ENCODE measurements around the gene PPP5C.

PPP5C gene

GRCh38 chr19:46380690-46381089 is 33.8 kb downstream of the PPP5C start:
- no CpG with 5 or more reads among the region's 2 CpGs for WGBS (ENCODE audit: extremely low coverage, insufficient coverage, insufficient read length)
- H2AFZ ChIP-seq (ENCODE audit: insufficient read depth, low read length, poor library complexity): no peak overlapping the region

GRCh38 chr19:46381346-46381745 is 34.5 kb downstream of the PPP5C start:
- Histone ChIP-seq H3K9me3 (ENCODE audit: insufficient read depth, low read depth, low read length) (peaks cover 2% of the 10 kb centered on the region), H4K91ac (ENCODE audit: low read depth, low read length) (no peak overlapping the region), H3K79me2 (ENCODE audit: control insufficient read depth, insufficient read depth, low read length, poor library complexity) (no peaks in the 10 kb centered on the region), H2BK5ac (ENCODE audit: low read depth, low read length, poor library complexity) (no peak overlapping the region), H3K27me3 (ENCODE audit: insufficient read depth, low read length) (no peaks in the 10 kb centered on the region), H3K4me3 (ENCODE audit: low read depth, low read length) (no peak overlapping the region), H4K8ac (ENCODE audit: low read depth, low read length) (no peak overlapping the region), H2BK120ac (ENCODE audit: insufficient read depth, low read length, poor library complexity) (no peak overlapping the region), H3K18ac (ENCODE audit: low read length) (no peak overlapping the region), H4K12ac (ENCODE audit: low read depth, low read length) (no peak overlapping the region), H2AK5ac (ENCODE audit: low read length) (no peak overlapping the region), H3K27ac (ENCODE audit: low read depth, low read length) (no peak overlapping the region), H3K4ac (ENCODE audit: low read depth, low read length) (no peak overlapping the region), H2BK12ac (ENCODE audit: low read length) (no peak overlapping the region), H3K9ac (ENCODE audit: low read length) (no peak overlapping the region), H3K14ac (ENCODE audit: low read length) (no peak overlapping the region), H3K4me1 (ENCODE audit: control insufficient read depth in 1 of 2, insufficient read depth in 2 of 2, low read length in 2 of 2) (no peaks in the 10 kb centered on the region), H2AFZ (ENCODE audit: insufficient read depth, low read length, poor library complexity) (no peak overlapping the region), H3K4me2 (ENCODE audit: low read length) (no peak overlapping the region), H3K79me1 (ENCODE audit: low read length) (no peaks in the 10 kb centered on the region), H3K23ac (ENCODE audit: low read length) (no peak overlapping the region), H3K36me3 (ENCODE audit: control insufficient read depth in 1 of 2, insufficient read depth in 2 of 2, low read length in 2 of 2) (peaks cover 35 to 51% of the 10 kb centered on the region in 2 experiments)
- WGBS (ENCODE audit: extremely low coverage, insufficient coverage, insufficient read length): no CpG with 5 or more reads among the region's 2 CpGs
- no peak for DNase-seq

More at GRCh38 chr19:46380690-46381089, 33.8 kb downstream of the PPP5C start:
- no peak overlapping the region for H3K4me3 ChIP-seq (ENCODE audit: low read depth, low read length)
- H3K9me3 ChIP-seq (ENCODE audit: insufficient read depth, low read depth, low read length): peaks cover 2% of the 10 kb centered on the region
- no peak overlapping the region for H3K18ac ChIP-seq (ENCODE audit: low read length)
- no peak overlapping the region for H2AK5ac ChIP-seq (ENCODE audit: low read length)
- peaks cover 35 to 52% of the 10 kb centered on the region in 2 experiments for H3K36me3 ChIP-seq (ENCODE audit: control insufficient read depth in 1 of 2, insufficient read depth in 2 of 2, low read length in 2 of 2)
- no peaks in the 10 kb centered on the region for H3K79me2 ChIP-seq (ENCODE audit: control insufficient read depth, insufficient read depth, low read length, poor library complexity)
- H3K27ac ChIP-seq (ENCODE audit: low read depth, low read length): no peak overlapping the region
- H3K23ac ChIP-seq (ENCODE audit: low read length): no peak overlapping the region
- H4K12ac ChIP-seq (ENCODE audit: low read depth, low read length): no peak overlapping the region
- no peaks in the 10 kb centered on the region for H3K79me1 ChIP-seq (ENCODE audit: low read length)
- H4K8ac ChIP-seq (ENCODE audit: low read depth, low read length): no peak overlapping the region
- no peak for DNase-seq
- no peak overlapping the region for H3K4me2 ChIP-seq (ENCODE audit: low read length)
- no peak overlapping the region for H3K9ac ChIP-seq (ENCODE audit: low read length)
- H3K14ac ChIP-seq (ENCODE audit: low read length): no peak overlapping the region
- H3K4me1 ChIP-seq (ENCODE audit: control insufficient read depth in 1 of 2, insufficient read depth in 2 of 2, low read length in 2 of 2): no peaks in the 10 kb centered on the region
- no peak overlapping the region for H3K4ac ChIP-seq (ENCODE audit: low read depth, low read length)
- H3K27me3 ChIP-seq (ENCODE audit: insufficient read depth, low read length): no peaks in the 10 kb centered on the region
- H2BK12ac ChIP-seq (ENCODE audit: low read length): no peak overlapping the region
- H2BK5ac ChIP-seq (ENCODE audit: low read depth, low read length, poor library complexity): no peak overlapping the region
- no peak overlapping the region for H2BK120ac ChIP-seq (ENCODE audit: insufficient read depth, low read length, poor library complexity)
- H4K91ac ChIP-seq (ENCODE audit: low read depth, low read length): no peak overlapping the region

- no peaks in the 10 kb centered on the region for H3K9me3 ChIP-seq (ENCODE audit: insufficient read depth, low read depth, low read length)
- no peak overlapping the region for H2BK120ac ChIP-seq (ENCODE audit: insufficient read depth, low read length, poor library complexity)
- no CpG with 5 or more reads among the region's 15 CpGs for WGBS (ENCODE audit: extremely low coverage, insufficient coverage, insufficient read length)
- no peak overlapping the region for H4K91ac ChIP-seq (ENCODE audit: low read depth, low read length)
- H3K36me3 ChIP-seq (ENCODE audit: control insufficient read depth in 1 of 2, insufficient read depth in 2 of 2, low read length in 2 of 2): peaks cover 32 to 51% of the 10 kb centered on the region in 2 experiments
- H3K4ac ChIP-seq (ENCODE audit: low read depth, low read length): no peak overlapping the region
- no peak overlapping the region for H4K8ac ChIP-seq (ENCODE audit: low read depth, low read length)
- no peaks in the 10 kb centered on the region for H3K27me3 ChIP-seq (ENCODE audit: insufficient read depth, low read length)
- H2AK5ac ChIP-seq (ENCODE audit: low read length): no peak overlapping the region
- H3K27ac ChIP-seq (ENCODE audit: low read depth, low read length): no peak overlapping the region
- no peak overlapping the region for H3K4me3 ChIP-seq (ENCODE audit: low read depth, low read length)
- H3K18ac ChIP-seq (ENCODE audit: low read length): no peak overlapping the region
- H2BK12ac ChIP-seq (ENCODE audit: low read length): no peak overlapping the region
- H3K4me1 ChIP-seq (ENCODE audit: control insufficient read depth in 1 of 2, insufficient read depth in 2 of 2, low read length in 2 of 2): no peaks in the 10 kb centered on the region
- no peaks in the 10 kb centered on the region for H3K79me1 ChIP-seq (ENCODE audit: low read length)
- H2AFZ ChIP-seq (ENCODE audit: insufficient read depth, low read length, poor library complexity): no peak overlapping the region
- no peak overlapping the region for H4K12ac ChIP-seq (ENCODE audit: low read depth, low read length)
- no peak overlapping the region for H3K4me2 ChIP-seq (ENCODE audit: low read length)
- no peaks in the 10 kb centered on the region for H3K79me2 ChIP-seq (ENCODE audit: control insufficient read depth, insufficient read depth, low read length, poor library complexity)
- DNase-seq: no peak
- no peak overlapping the region for H3K14ac ChIP-seq (ENCODE audit: low read length)
- no peak overlapping the region for H3K9ac ChIP-seq (ENCODE audit: low read length)
- no peak overlapping the region for H2BK5ac ChIP-seq (ENCODE audit: low read depth, low read length, poor library complexity)
- H3K23ac ChIP-seq (ENCODE audit: low read length): no peak overlapping the region
Observed at GRCh38 chr19:46381756-46382345, 35.0 kb downstream of the PPP5C start.

GRCh38 chr19:46383171-46383815 is 36.4 kb downstream of the PPP5C start:
- WGBS (ENCODE audit: extremely low coverage, insufficient coverage, insufficient read length): no CpG with 5 or more reads among the region's 23 CpGs
- Histone ChIP-seq H3K4me2 (ENCODE audit: low read length) (no peak overlapping the region), H3K23ac (ENCODE audit: low read length) (no peak overlapping the region), H2BK12ac (ENCODE audit: low read length) (no peak overlapping the region), H3K79me2 (ENCODE audit: control insufficient read depth, insufficient read depth, low read length, poor library complexity) (no peaks in the 10 kb centered on the region), H2BK5ac (ENCODE audit: low read depth, low read length, poor library complexity) (no peak overlapping the region), H3K4me1 (ENCODE audit: control insufficient read depth in 1 of 2, insufficient read depth in 2 of 2, low read length in 2 of 2) (no peaks in the 10 kb centered on the region), H3K14ac (ENCODE audit: low read length) (no peak overlapping the region), H3K36me3 (ENCODE audit: control insufficient read depth in 1 of 2, insufficient read depth in 2 of 2, low read length in 2 of 2) (peaks cover 43 to 58% of the 10 kb centered on the region in 2 experiments), H3K79me1 (ENCODE audit: low read length) (no peaks in the 10 kb centered on the region), H4K91ac (ENCODE audit: low read depth, low read length) (no peak overlapping the region), H2AFZ (ENCODE audit: insufficient read depth, low read length, poor library complexity) (no peak overlapping the region), H3K9me3 (ENCODE audit: insufficient read depth, low read depth, low read length) (no peaks in the 10 kb centered on the region), H3K9ac (ENCODE audit: low read length) (no peak overlapping the region), H3K4me3 (ENCODE audit: low read depth, low read length) (no peak overlapping the region), H4K8ac (ENCODE audit: low read depth, low read length) (no peak overlapping the region), H4K12ac (ENCODE audit: low read depth, low read length) (no peak overlapping the region), H3K4ac (ENCODE audit: low read depth, low read length) (no peak overlapping the region), H3K27ac (ENCODE audit: low read depth, low read length) (no peak overlapping the region), H3K18ac (ENCODE audit: low read length) (no peak overlapping the region), H3K27me3 (ENCODE audit: insufficient read depth, low read length) (no peaks in the 10 kb centered on the region), H2BK120ac (ENCODE audit: insufficient read depth, low read length, poor library complexity) (no peak overlapping the region), H2AK5ac (ENCODE audit: low read length) (no peak overlapping the region)
- DNase-seq: no peak
